VCaP (cell line): Measurements from ENCODE around the gene GC.

Experiments used
- H3K27ac ChIP-seq: fragments of 450-650 bp; 2 replicates; pipeline ENCODE4 v1.5.1; 2017
- TF ChIP-seq, protein P1 (sequence below): fragments of 450-650 bp; conservative IDR thresholded peaks from 2 replicates; pipeline ENCODE4 v1.5.1; 2017; ENCODE audit warnings: mild to moderate bottlenecking, moderate library complexity

GC gene

DNA sequence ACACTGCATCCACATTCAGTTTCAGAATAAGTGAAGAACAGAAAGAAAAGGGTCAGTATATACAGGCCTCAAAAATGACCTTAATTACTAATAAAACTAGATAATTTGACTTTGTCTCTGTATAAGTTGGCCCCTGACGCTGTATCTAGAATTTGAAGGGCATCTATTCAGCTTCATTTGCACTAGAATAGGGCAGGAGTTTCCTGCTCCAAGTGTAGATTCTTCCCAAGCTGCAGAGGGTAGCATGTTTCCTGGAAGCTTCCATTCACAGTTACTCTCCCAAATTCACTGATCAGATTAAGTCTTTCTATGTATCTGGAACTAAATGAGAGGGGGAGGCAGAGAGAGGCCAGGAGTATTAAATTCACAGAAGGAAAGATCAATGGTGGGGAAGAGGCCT lies 90.9 kb downstream of the GC start:
- peak overlapping the region; percentile 45 for H3K27ac ChIP-seq
- TF ChIP-seq, protein P1, sequence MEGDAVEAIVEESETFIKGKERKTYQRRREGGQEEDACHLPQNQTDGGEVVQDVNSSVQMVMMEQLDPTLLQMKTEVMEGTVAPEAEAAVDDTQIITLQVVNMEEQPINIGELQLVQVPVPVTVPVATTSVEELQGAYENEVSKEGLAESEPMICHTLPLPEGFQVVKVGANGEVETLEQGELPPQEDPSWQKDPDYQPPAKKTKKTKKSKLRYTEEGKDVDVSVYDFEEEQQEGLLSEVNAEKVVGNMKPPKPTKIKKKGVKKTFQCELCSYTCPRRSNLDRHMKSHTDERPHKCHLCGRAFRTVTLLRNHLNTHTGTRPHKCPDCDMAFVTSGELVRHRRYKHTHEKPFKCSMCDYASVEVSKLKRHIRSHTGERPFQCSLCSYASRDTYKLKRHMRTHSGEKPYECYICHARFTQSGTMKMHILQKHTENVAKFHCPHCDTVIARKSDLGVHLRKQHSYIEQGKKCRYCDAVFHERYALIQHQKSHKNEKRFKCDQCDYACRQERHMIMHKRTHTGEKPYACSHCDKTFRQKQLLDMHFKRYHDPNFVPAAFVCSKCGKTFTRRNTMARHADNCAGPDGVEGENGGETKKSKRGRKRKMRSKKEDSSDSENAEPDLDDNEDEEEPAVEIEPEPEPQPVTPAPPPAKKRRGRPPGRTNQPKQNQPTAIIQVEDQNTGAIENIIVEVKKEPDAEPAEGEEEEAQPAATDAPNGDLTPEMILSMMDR, result no peak

DNA sequence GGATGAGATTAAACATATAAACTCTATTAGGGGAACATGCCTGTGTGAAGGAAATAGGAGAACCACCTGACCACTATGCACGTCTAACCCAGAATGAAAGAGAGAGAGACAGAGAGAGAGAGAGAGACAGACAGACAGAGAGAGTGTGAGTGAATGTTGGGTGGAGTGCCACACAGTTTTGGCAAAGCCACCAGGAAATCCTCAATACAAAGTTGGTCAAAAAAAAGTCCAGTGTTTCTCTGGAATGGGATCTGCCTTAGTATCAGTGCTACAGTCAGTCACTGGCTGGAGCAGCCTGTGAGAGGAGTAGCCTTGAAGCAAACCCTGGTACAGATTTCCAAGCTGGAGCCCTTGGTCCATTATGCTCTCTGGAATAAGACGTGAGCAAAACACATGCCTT lies 91.7 kb downstream of the GC start:
- TF ChIP-seq, protein P1, result no peak
- H3K27ac ChIP-seq, result peak overlapping the region; percentile 45
